Activated CD4-positive, alpha-beta T cell treated with anti-CD3 and anti-CD28 coated beads, Interleukin-2, amount 10 ng/mL, durations not matched to agents 7 days and 5 days (primary cell): ENCODE results near the gene ZNF236. TPM values are rescaled to one million over a fixed set of nuclear protein-coding genes. Genes with fewer than 3 reads are reported as not detected.
A peak's percentile ranks its signal among the peaks of the same experiment; 100 is the strongest.
"Not testable (repeated sequence)": the region's sequence is repeated elsewhere in the genome, so short reads cannot be mapped to it uniquely, and the experiment has no call there.

ENCODE experiments used
- CTCF ChIA-PET: fragments of 350-600 bp; sonication (Branson Sonifier 250); formaldehyde crosslinking; loops from one replicate; lab custom pipeline; 2021; ENCODE audit warnings: antibody characterized with exemption; lab: Charles Lee
- POLR2A ChIA-PET: fragments of 350-600 bp; sonication (Branson Sonifier 250); formaldehyde crosslinking; loops from one replicate; lab custom pipeline; 2021; ENCODE audit warnings: antibody characterized with exemption; lab: Charles Lee
- DNase-seq: peaks from one replicate; pipeline ENCODE4 v3.0.0-alpha.2; 2020
- H3K27ac Mint-ChIP-seq: one replicate; pipeline ENCODE4 v1.8.0; 2021; ENCODE audit warnings: mild to moderate bottlenecking, moderate library complexity, mixed read lengths
- H3K27me3 Mint-ChIP-seq: one replicate; pipeline ENCODE4 v1.8.0; 2021; ENCODE audit warnings: mixed read lengths
- H3K36me3 Mint-ChIP-seq: one replicate; pipeline ENCODE4 v1.8.0; 2021; ENCODE audit warnings: low read depth, mixed read lengths
- H3K4me1 Mint-ChIP-seq: one replicate; pipeline ENCODE4 v1.8.0; 2021; ENCODE audit warnings: mixed read lengths
- H3K4me3 Mint-ChIP-seq: one replicate; pipeline ENCODE4 v1.8.0; 2021; ENCODE audit warnings: mild to moderate bottlenecking, moderate library complexity, mixed read lengths
- H3K9me3 Mint-ChIP-seq: one replicate; pipeline ENCODE4 v1.8.0; 2021; ENCODE audit warnings: mixed read lengths
- total RNA-seq, 2 experiments: library from RNA; stranded (reverse); gene quantifications; one replicate each; pipeline ENCODE4 v1.2.3, GENCODE V29; 2021

ZNF236 gene
- total RNA-seq, 2 experiments from 2014 or later = 23.9 to 27.7 TPM

- no peak overlapping the region for H3K4me3 Mint-ChIP-seq
- no peak for DNase-seq
- CTCF ChIA-PET = no interaction called here
- POLR2A ChIA-PET = no interaction called here
- H3K27me3 Mint-ChIP-seq = no peaks in the 10 kb centered on the region
- no peak overlapping the region for H3K27ac Mint-ChIP-seq
- peaks cover 49% of the 10 kb centered on the region for H3K36me3 Mint-ChIP-seq
- peaks cover 12% of the 10 kb centered on the region for H3K4me1 Mint-ChIP-seq
- H3K9me3 Mint-ChIP-seq = no peaks in the 10 kb centered on the region
These were observed 106.0 kb downstream of the ZNF236 start for GRCh38 chr18:76928179-76928868.

- H3K36me3 Mint-ChIP-seq = peaks cover 32% of the 10 kb centered on the region
- no peaks in the 10 kb centered on the region for H3K9me3 Mint-ChIP-seq
- H3K27ac Mint-ChIP-seq = no peak overlapping the region
- ChIA-PET CTCF (interaction anchor here (1.3 kb wide), 1 partner anchor 18 kb away, joined by 3 read pairs; no protein-coding TSS in a partner anchor), POLR2A (no interaction called here)
- H3K4me3 Mint-ChIP-seq = no peak overlapping the region
- peaks cover 12% of the 10 kb centered on the region for H3K4me1 Mint-ChIP-seq
- H3K27me3 Mint-ChIP-seq = no peaks in the 10 kb centered on the region
- no peak for DNase-seq
These were observed 108.8 kb downstream of the ZNF236 start for GRCh38 chr18:76931171-76931570.

- H3K4me3 Mint-ChIP-seq = no peak overlapping the region
- H3K27me3 Mint-ChIP-seq = no peaks in the 10 kb centered on the region
- H3K9me3 Mint-ChIP-seq = no peaks in the 10 kb centered on the region
- ChIA-PET POLR2A (no interaction called here), CTCF (interaction anchor here (1.3 to 1.5 kb wide), 2 partner anchors 17 to 23 kb away, joined by 3 read pairs; no protein-coding TSS in a partner anchor)
- peaks cover 29% of the 10 kb centered on the region for H3K36me3 Mint-ChIP-seq
- DNase-seq = no peak
- H3K4me1 Mint-ChIP-seq = peaks cover 12% of the 10 kb centered on the region
- H3K27ac Mint-ChIP-seq = peak overlapping the region; percentile 55
These were observed 109.9 kb downstream of the ZNF236 start for GRCh38 chr18:76932026-76932819.

GRCh38 chr18:76935722-76936337 lies 113.5 kb downstream of the ZNF236 start:
- POLR2A ChIA-PET = no interaction called here
- no peaks in the 10 kb centered on the region for H3K9me3 Mint-ChIP-seq
- H3K27me3 Mint-ChIP-seq = no peaks in the 10 kb centered on the region
- H3K4me1 Mint-ChIP-seq = peaks cover 12% of the 10 kb centered on the region
- peaks cover 28% of the 10 kb centered on the region for H3K36me3 Mint-ChIP-seq
- DNase-seq = no peak
- no peak overlapping the region for H3K27ac Mint-ChIP-seq
- H3K4me3 Mint-ChIP-seq = no peak overlapping the region
- CTCF ChIA-PET = interaction anchor here (1.1 kb wide), 1 partner anchor 13 kb away, joined by 3 read pairs; no protein-coding TSS in a partner anchor

GRCh38 chr18:76936877-76937276 lies 114.5 kb downstream of the ZNF236 start:
- no peaks in the 10 kb centered on the region for H3K9me3 Mint-ChIP-seq
- ChIA-PET POLR2A (no interaction called here), CTCF (interaction anchor here (1.1 kb wide), 1 partner anchor 14 kb away, joined by 3 read pairs; no protein-coding TSS in a partner anchor)
- no peak for DNase-seq
- no peak overlapping the region for H3K27ac Mint-ChIP-seq
- H3K4me3 Mint-ChIP-seq = no peak overlapping the region
- H3K4me1 Mint-ChIP-seq = peaks cover 10% of the 10 kb centered on the region
- H3K36me3 Mint-ChIP-seq = peaks cover 27% of the 10 kb centered on the region
- no peaks in the 10 kb centered on the region for H3K27me3 Mint-ChIP-seq

- peaks cover 20% of the 10 kb centered on the region for H3K36me3 Mint-ChIP-seq
- ChIA-PET POLR2A (no interaction called here), CTCF (no interaction called here)
- DNase-seq = no peak
- no peaks in the 10 kb centered on the region for H3K27me3 Mint-ChIP-seq
- no peaks in the 10 kb centered on the region for H3K9me3 Mint-ChIP-seq
- no peak overlapping the region for H3K4me3 Mint-ChIP-seq
- peaks cover 3% of the 10 kb centered on the region for H3K4me1 Mint-ChIP-seq
- no peak overlapping the region for H3K27ac Mint-ChIP-seq
These were observed 115.2 kb downstream of the ZNF236 start for GRCh38 chr18:76937597-76937996.

- ChIA-PET POLR2A (no interaction called here), CTCF (no interaction called here)
- no peaks in the 10 kb centered on the region for H3K27me3 Mint-ChIP-seq
- no peaks in the 10 kb centered on the region for H3K9me3 Mint-ChIP-seq
- H3K27ac Mint-ChIP-seq = no peak overlapping the region
- H3K36me3 Mint-ChIP-seq = peaks cover 18% of the 10 kb centered on the region
- H3K4me1 Mint-ChIP-seq = no peaks in the 10 kb centered on the region
- H3K4me3 Mint-ChIP-seq = no peak overlapping the region
- no peak for DNase-seq
These were observed 116.3 kb downstream of the ZNF236 start for GRCh38 chr18:76938619-76939018.

GRCh38 chr18:76941284-76941683 lies 118.9 kb downstream of the ZNF236 start:
- Mint-ChIP-seq H3K9me3 (peaks cover 5% of the 10 kb centered on the region), H3K36me3 (peaks cover 29% of the 10 kb centered on the region), H3K27ac (no peak overlapping the region), H3K27me3 (no peaks in the 10 kb centered on the region), H3K4me3 (no peak overlapping the region), H3K4me1 (peaks cover 5% of the 10 kb centered on the region)
- ChIA-PET POLR2A (no interaction called here), CTCF (no interaction called here)
- no peak for DNase-seq

- H3K9me3 Mint-ChIP-seq = peaks cover 6% of the 10 kb centered on the region
- ChIA-PET CTCF (no interaction called here), POLR2A (no interaction called here)
- no peak for DNase-seq
- no peaks in the 10 kb centered on the region for H3K27me3 Mint-ChIP-seq
- H3K36me3 Mint-ChIP-seq = peaks cover 37% of the 10 kb centered on the region
- peak overlapping the region; percentile 13 for H3K27ac Mint-ChIP-seq
- H3K4me1 Mint-ChIP-seq = peaks cover 26% of the 10 kb centered on the region
- no peak overlapping the region for H3K4me3 Mint-ChIP-seq
These were observed 121.4 kb downstream of the ZNF236 start for GRCh38 chr18:76943542-76944339.

GRCh38 chr18:76944346-76944745 lies 122.0 kb downstream of the ZNF236 start:
- H3K4me3 Mint-ChIP-seq, CTCF ChIA-PET, H3K27ac Mint-ChIP-seq, H3K27me3 Mint-ChIP-seq, DNase-seq, POLR2A ChIA-PET, H3K9me3 Mint-ChIP-seq: not testable (repeated sequence)
- Mint-ChIP-seq H3K36me3 (peaks cover 40% of the 10 kb centered on the region), H3K4me1 (peaks cover 30% of the 10 kb centered on the region)

- H3K4me1 Mint-ChIP-seq = peaks cover 48% of the 10 kb centered on the region
- peak; percentile 18 for DNase-seq
- H3K4me3 Mint-ChIP-seq = no peak overlapping the region
- peaks cover 62% of the 10 kb centered on the region for H3K36me3 Mint-ChIP-seq
- peaks cover 6% of the 10 kb centered on the region for H3K9me3 Mint-ChIP-seq
- ChIA-PET POLR2A (no interaction called here), CTCF (interaction anchor here (1.0 to 1.6 kb wide), 2 partner anchors 17 to 51 kb away, joined by 3 to 4 read pairs; no protein-coding TSS in a partner anchor)
- H3K27me3 Mint-ChIP-seq = no peaks in the 10 kb centered on the region
- H3K27ac Mint-ChIP-seq = no peak overlapping the region
These were observed 126.0 kb downstream of the ZNF236 start for GRCh38 chr18:76948345-76948744.
